CD14-positive monocyte (primary cell): Measurements from ENCODE around the gene USP47. TPM values are rescaled to one million over a fixed set of nuclear protein-coding genes. Genes with fewer than 3 reads are reported as not detected.

Experiments
- DNase-seq, 3 donors: peaks; one replicate each; pipeline ENCODE4 v3.0.0-alpha.2; 2011 to 2022
- H2AFZ ChIP-seq: 2 replicates; pipeline ENCODE4 v1.6.0; 2012; ENCODE audit warnings: mild to moderate bottlenecking, low read depth, low read length, inconsistent platforms; ENCODE audit not compliant: insufficient read depth, poor library complexity, severe bottlenecking
- H3K27ac ChIP-seq, 2 donors: 1 replicate in 1 of 2; 2 replicates in 1 of 2; pipeline ENCODE4 v1.5.1; 2012 to 2013; ENCODE audit warnings: low read length in 2 of 2, control low read depth in 1 of 2, inconsistent platforms in 1 of 2, low read depth in 1 of 2, mild to moderate bottlenecking in 1 of 2
- H3K27me3 ChIP-seq, 2 donors: one replicate each; pipeline versions ENCODE4 v1.6.0 to v1.6.1; 2011 to 2013; ENCODE audit warnings: low read length in 2 of 2; ENCODE audit not compliant: control insufficient read depth in 2 of 2, insufficient read depth in 2 of 2
- H3K36me3 ChIP-seq, 2 donors: replicated peaks in 1 of 2; 1 replicate in 1 of 2; 2 replicates in 1 of 2; pipeline versions ENCODE4 v1.5.1 to v1.6.1; 2012 to 2013; ENCODE audit warnings: low read length in 2 of 2, control low read depth in 1 of 2, inconsistent platforms in 1 of 2, mild to moderate bottlenecking in 1 of 2; ENCODE audit not compliant: insufficient read depth in 2 of 2, control insufficient read depth in 1 of 2
- H3K4me1 ChIP-seq, 2 donors: 1 replicate in 1 of 2; 2 replicates in 1 of 2; pipeline versions ENCODE4 v1.5.1 to v1.6.1; 2012 to 2013; ENCODE audit warnings: low read length in 2 of 2, control low read depth in 1 of 2, inconsistent platforms in 1 of 2, mild to moderate bottlenecking in 1 of 2, moderate library complexity in 1 of 2; ENCODE audit not compliant: insufficient read depth in 2 of 2, control insufficient read depth in 1 of 2
- H3K4me2 ChIP-seq: replicated peaks from 2 replicates; pipeline ENCODE3; 2012; ENCODE audit warnings: low read length, moderate library complexity, mild to moderate bottlenecking; ENCODE audit not compliant: poor library complexity, severe bottlenecking; ENCODE audit errors: extremely low read depth
- H3K4me3 ChIP-seq, 3 experiments: fragments of 200-600 bp in 1 of 3; sonication (generic) in 1 of 3; replicated peaks in 1 of 3; 1 replicate in 2 of 3; 2 replicates in 1 of 3; pipeline ENCODE4 v1.5.1; 2011 to 2013; ENCODE audit warnings: low read length in 3 of 3, mild to moderate bottlenecking in 3 of 3, control low read depth in 2 of 3, low read depth in 2 of 3, inconsistent platforms in 1 of 3, moderate library complexity in 1 of 3
- H3K79me2 ChIP-seq: 2 replicates; pipeline ENCODE4 v1.6.0; 2012; ENCODE audit warnings: mild to moderate bottlenecking, control low read depth, inconsistent platforms, low read length, moderate library complexity; ENCODE audit not compliant: insufficient read depth
- H3K9ac ChIP-seq: 2 replicates; pipeline ENCODE4 v1.6.0; 2017; ENCODE audit warnings: low read length, mild to moderate bottlenecking; ENCODE audit not compliant: insufficient read depth, poor library complexity, severe bottlenecking
- H3K9me3 ChIP-seq, 2 donors: replicated peaks in 1 of 2; 1 replicate in 1 of 2; 2 replicates in 1 of 2; pipeline versions ENCODE4 v1.5.1 to v1.6.1; 2012 to 2013; ENCODE audit warnings: low read length in 2 of 2, control low read depth in 1 of 2; ENCODE audit not compliant: control insufficient read depth in 1 of 2, insufficient read depth in 1 of 2
- H4K20me1 ChIP-seq: 2 replicates; pipeline ENCODE4 v1.6.0; 2012; ENCODE audit warnings: mild to moderate bottlenecking, low read length, control low read depth, moderate library complexity; ENCODE audit not compliant: insufficient read depth
- H3K27ac Mint-ChIP-seq, 7 donors: one replicate each; pipeline ENCODE4 v1.8.0; 2020; ENCODE audit warnings: mild to moderate bottlenecking in 7 of 7, mixed read lengths in 7 of 7, moderate library complexity in 6 of 7, inconsistent platforms in 2 of 7
- H3K27me3 Mint-ChIP-seq, 3 donors: one replicate each; pipeline ENCODE4 v1.8.0; 2021 to 2022; ENCODE audit warnings: low read depth in 3 of 3, mild to moderate bottlenecking in 3 of 3, mixed read lengths in 3 of 3, moderate library complexity in 3 of 3, inconsistent platforms in 1 of 3
- H3K36me3 Mint-ChIP-seq, 2 donors: one replicate each; pipeline ENCODE4 v1.8.0; 2020; ENCODE audit warnings: mixed read lengths in 2 of 2, inconsistent platforms in 1 of 2, mild to moderate bottlenecking in 1 of 2
- H3K4me1 Mint-ChIP-seq: one replicate; pipeline ENCODE4 v1.8.0; 2020; ENCODE audit warnings: mild to moderate bottlenecking, mixed read lengths
- H3K4me3 Mint-ChIP-seq, 2 donors: one replicate each; pipeline ENCODE4 v1.8.0; 2020; ENCODE audit warnings: mild to moderate bottlenecking in 2 of 2, mixed read lengths in 2 of 2, moderate library complexity in 1 of 2
- H3K9me3 Mint-ChIP-seq, 7 donors: one replicate each; pipeline ENCODE4 v1.8.0; 2020 to 2022; ENCODE audit warnings: mixed read lengths in 7 of 7, mild to moderate bottlenecking in 6 of 7, moderate library complexity in 6 of 7, inconsistent platforms in 2 of 7
- WGBS: methylation state at CpG from one replicate; pipeline ENCODE4 v1.1.5; 2013; ENCODE audit warnings: missing lambda C conversion rate; ENCODE audit not compliant: insufficient coverage; 5-methylcytosine and 5-hydroxymethylcytosine counted together
- intact Hi-C, 2 donors: fragments of 100-400 bp; cut with micrococcal nuclease; formaldehyde crosslinking; loops; one replicate each; pipeline versions ENCODE4 v1.15.0 to v1.15.1; 2023
- polyA plus RNA-seq, 3 donors: library from polyadenylated mRNA; depleted of rRNA in 1 of 3; unstranded in 2 of 3; stranded (reverse) in 1 of 3; fragments of 300-500 nt in 2 of 3; fragments of >200 nt in 1 of 3; fragmentation: Illumina TruSeq in 2 of 3; gene quantifications; 1 replicate in 2 of 3; 2 replicates in 1 of 3; pipeline ENCODE4 v1.2.3, GENCODE V29; 2012 to 2021
- TF ChIP-seq, protein P1 (sequence below): fragments of 200-600 bp; IDR thresholded peaks from one replicate; pipeline ENCODE4 v1.8.0; 2022; ENCODE audit warnings: antibody characterized with exemption, mild to moderate bottlenecking

The USP47 gene
- polyA plus RNA-seq, 3 donors: 8.1 to 17.5 (median 10.5) TPM

DNA sequence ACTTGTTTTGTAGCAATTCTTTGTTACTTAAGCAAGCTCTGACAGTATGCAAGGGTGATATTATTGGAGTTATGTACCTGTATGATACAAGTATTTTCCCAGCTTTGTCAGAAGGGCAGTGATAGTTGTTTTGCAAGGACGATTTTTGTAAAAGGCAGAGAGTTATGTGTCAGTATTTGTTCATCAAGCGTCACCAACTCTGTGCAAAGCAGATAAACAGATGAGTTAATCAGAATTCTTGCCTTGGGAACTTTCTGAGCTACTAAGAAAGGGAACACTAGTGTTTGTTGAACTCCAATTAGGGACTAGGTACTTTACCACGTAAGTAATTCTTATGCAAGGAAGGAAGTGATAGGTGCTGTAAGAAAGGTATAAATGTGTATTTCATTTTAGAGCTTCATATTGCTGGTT is 1.4 kb downstream of the USP47 start:
- Mint-ChIP-seq H3K27me3 (no peaks in the 10 kb centered on the region), H3K27ac (no peak overlapping the region), H3K9me3 (no peaks in the 10 kb centered on the region), H3K4me1 (peaks cover 26% of the 10 kb centered on the region), H3K36me3 (no peaks in the 10 kb centered on the region), H3K4me3 (no peak overlapping the region)
- H3K79me2 ChIP-seq: peaks cover 64% of the 10 kb centered on the region
- intact Hi-C loops: loop anchor here (10.0 kb wide), 2 partner anchors 1038 to 1548 kb away; partner anchors contain the start of genes EIF4G2 (in 1 of the 2) and SBF2 (in 1 of the 2)
- peak overlapping the region; percentile 99 for H3K9ac ChIP-seq
- H3K4me1 ChIP-seq: peaks cover 20 to 30% of the 10 kb centered on the region in 2 donors
- TF ChIP-seq, protein P1, sequence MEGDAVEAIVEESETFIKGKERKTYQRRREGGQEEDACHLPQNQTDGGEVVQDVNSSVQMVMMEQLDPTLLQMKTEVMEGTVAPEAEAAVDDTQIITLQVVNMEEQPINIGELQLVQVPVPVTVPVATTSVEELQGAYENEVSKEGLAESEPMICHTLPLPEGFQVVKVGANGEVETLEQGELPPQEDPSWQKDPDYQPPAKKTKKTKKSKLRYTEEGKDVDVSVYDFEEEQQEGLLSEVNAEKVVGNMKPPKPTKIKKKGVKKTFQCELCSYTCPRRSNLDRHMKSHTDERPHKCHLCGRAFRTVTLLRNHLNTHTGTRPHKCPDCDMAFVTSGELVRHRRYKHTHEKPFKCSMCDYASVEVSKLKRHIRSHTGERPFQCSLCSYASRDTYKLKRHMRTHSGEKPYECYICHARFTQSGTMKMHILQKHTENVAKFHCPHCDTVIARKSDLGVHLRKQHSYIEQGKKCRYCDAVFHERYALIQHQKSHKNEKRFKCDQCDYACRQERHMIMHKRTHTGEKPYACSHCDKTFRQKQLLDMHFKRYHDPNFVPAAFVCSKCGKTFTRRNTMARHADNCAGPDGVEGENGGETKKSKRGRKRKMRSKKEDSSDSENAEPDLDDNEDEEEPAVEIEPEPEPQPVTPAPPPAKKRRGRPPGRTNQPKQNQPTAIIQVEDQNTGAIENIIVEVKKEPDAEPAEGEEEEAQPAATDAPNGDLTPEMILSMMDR: no peak
- H3K4me2 ChIP-seq: peak overlapping the region; percentile 82
- H3K27me3 ChIP-seq: no peaks in the 10 kb centered on the region
- peak overlapping the region; percentile 80 to 97 (median 94) for H3K4me3 ChIP-seq
- H3K9me3 ChIP-seq: no peaks in the 10 kb centered on the region
- H4K20me1 ChIP-seq: peaks cover 46% of the 10 kb centered on the region
- H3K36me3 ChIP-seq: no peaks in the 10 kb centered on the region
- DNase-seq: peak; percentile 27 to 68 (median 37)
- no peak overlapping the region for H2AFZ ChIP-seq
- WGBS: 6% methylated on average over 2 of the region's 3 CpGs
- peak overlapping the region in 1 of 2 donors; percentile 96 for H3K27ac ChIP-seq

DNA sequence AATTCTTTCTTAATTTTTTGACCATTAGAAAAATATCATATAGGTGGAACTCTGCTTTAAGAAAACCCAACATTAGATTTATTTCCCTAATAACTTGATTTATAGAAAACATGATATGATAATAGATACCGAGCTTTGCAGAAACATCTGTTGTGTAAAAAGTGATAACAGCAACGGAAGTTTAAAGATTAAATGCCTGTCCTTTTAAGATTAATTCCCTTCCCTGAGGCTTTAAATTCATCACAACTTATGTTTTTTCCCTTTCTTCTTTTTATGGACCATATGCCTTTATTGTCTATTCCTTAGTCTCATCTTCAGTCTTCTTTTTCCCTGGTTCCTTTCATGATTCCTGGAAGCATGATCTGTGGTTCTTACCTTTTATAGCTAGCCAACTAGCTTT is 1.9 kb downstream of the USP47 start:
- peaks cover 20 to 32% of the 10 kb centered on the region in 2 donors for H3K4me1 ChIP-seq

More for the DNA sequence above, 1.9 kb downstream of the USP47 start:
- TF ChIP-seq, protein P1: no peak
- H3K36me3 ChIP-seq: no peaks in the 10 kb centered on the region
- peaks cover 68% of the 10 kb centered on the region for H3K79me2 ChIP-seq
- H3K9ac ChIP-seq: no peak overlapping the region
- no peaks in the 10 kb centered on the region for H3K36me3 Mint-ChIP-seq
- H3K4me3 ChIP-seq: peak overlapping the region in 1 of 3 experiments; percentile 94
- no CpG with 5 or more reads among the region's 2 CpGs for WGBS
- H3K9me3 Mint-ChIP-seq: no peaks in the 10 kb centered on the region
- H2AFZ ChIP-seq: no peak overlapping the region
- no peaks in the 10 kb centered on the region for H3K27me3 ChIP-seq
- H3K4me1 Mint-ChIP-seq: peaks cover 27% of the 10 kb centered on the region
- H3K27ac Mint-ChIP-seq: no peak overlapping the region
- H3K4me3 Mint-ChIP-seq: no peak overlapping the region
- peak overlapping the region; percentile 82 for H3K4me2 ChIP-seq
- H3K27me3 Mint-ChIP-seq: no peaks in the 10 kb centered on the region
- DNase-seq: no peak
- intact Hi-C loops: loop anchor here (10.0 kb wide), 2 partner anchors 1039 to 1549 kb away; partner anchors contain the start of genes EIF4G2 (in 1 of the 2) and SBF2 (in 1 of the 2)
- H4K20me1 ChIP-seq: peaks cover 51% of the 10 kb centered on the region
- H3K9me3 ChIP-seq: no peaks in the 10 kb centered on the region
- peak overlapping the region in 1 of 2 donors; percentile 96 for H3K27ac ChIP-seq
